T-helper 2 cell (primary cell): ENCODE data around the gene ERF.

Experiments used
- DNase-seq, 5 experiments: peaks; one replicate each; pipeline versions ENCODE4 v3.0.0 to v3.0.0-alpha.2; 2012 to 2022

The ERF gene

GRCh38 chr19:42253245-42254088 lies 1.5 kb downstream of the ERF start:
- DNase-seq: peak; percentile 44 to 70 (median 49)

GRCh38 chr19:42252365-42253244 lies 2.3 kb downstream of the ERF start:
- DNase-seq: no peak

- DNase-seq: no peak
Measured at GRCh38 chr19:42251572-42252358, 3.2 kb downstream of the ERF start.

- DNase-seq: no peak
Measured at GRCh38 chr19:42250666-42251531, 4.0 kb downstream of the ERF start.

GRCh38 chr19:42250183-42250665 lies 4.7 kb downstream of the ERF start:
- no peak for DNase-seq

- DNase-seq: no peak
Measured at GRCh38 chr19:42249769-42250168, 5.2 kb downstream of the ERF start.

GRCh38 chr19:42249149-42249750 lies 5.7 kb downstream of the ERF start:
- DNase-seq: no peak

- no peak for DNase-seq
Measured at GRCh38 chr19:42248270-42249148, 6.4 kb downstream of the ERF start.

- no peak for DNase-seq
Measured at GRCh38 chr19:42247640-42248199, 7.2 kb downstream of the ERF start.

GRCh38 chr19:42246922-42247639 lies 7.8 kb downstream of the ERF start:
- DNase-seq: no peak

GRCh38 chr19:42246143-42246921 lies 8.6 kb downstream of the ERF start:
- no peak for DNase-seq

- DNase-seq: no peak
Measured at GRCh38 chr19:42245231-42245630, 9.7 kb downstream of the ERF start.

- peak; percentile 68 to 96 (median 87) for DNase-seq
Measured at GRCh38 chr19:42244347-42245220, 10.3 kb downstream of the ERF start.

- DNase-seq: peak; percentile 87 to 100 (median 96)
Measured at GRCh38 chr19:42242512-42243409, 12.2 kb downstream of the ERF start, which contains the start of gene GSK3A. TSS of gene GSK3A (minus strand) at chr19:42242602. CDS start at chr19:42242465, 137 bp downstream.

GRCh38 chr19:42242069-42242511 lies 12.8 kb downstream of the ERF start:
- peak in 2 of 5 experiments; percentile 21 to 43 for DNase-seq

GRCh38 chr19:42241279-42241678 lies 13.6 kb downstream of the ERF start:
- no peak for DNase-seq
